Glutamatergic neuron (in vitro differentiated cells): ENCODE data around the gene SDC3. TPM values are rescaled to one million over a fixed set of nuclear protein-coding genes. Genes with fewer than 3 reads are reported as not detected.

ENCODE experiments used
- DNase-seq: peaks from one replicate; pipeline ENCODE4 v3.0.0; 2022
- H3K27ac Mint-ChIP-seq: one replicate; pipeline ENCODE4 v1.8.0; 2020; ENCODE audit warnings: mild to moderate bottlenecking, mixed read lengths, inconsistent platforms; ENCODE audit not compliant: unreplicated experiment
- H3K27me3 Mint-ChIP-seq: one replicate; pipeline ENCODE4 v1.8.0; 2020; ENCODE audit warnings: mild to moderate bottlenecking, moderate library complexity, mixed read lengths, inconsistent platforms; ENCODE audit not compliant: unreplicated experiment
- H3K36me3 Mint-ChIP-seq: one replicate; pipeline ENCODE4 v1.8.0; 2020; ENCODE audit warnings: mild to moderate bottlenecking, mixed read lengths, inconsistent platforms; ENCODE audit not compliant: unreplicated experiment
- H3K4me1 Mint-ChIP-seq: one replicate; pipeline ENCODE4 v1.8.0; 2020; ENCODE audit warnings: mild to moderate bottlenecking, low read depth, mixed read lengths, inconsistent platforms; ENCODE audit not compliant: unreplicated experiment
- H3K4me3 Mint-ChIP-seq: one replicate; pipeline ENCODE4 v1.8.0; 2020; ENCODE audit warnings: mild to moderate bottlenecking, mixed read lengths, inconsistent platforms; ENCODE audit not compliant: unreplicated experiment
- H3K9me3 Mint-ChIP-seq: one replicate; pipeline ENCODE4 v1.8.0; 2020; ENCODE audit warnings: mild to moderate bottlenecking, moderate library complexity, mixed read lengths, inconsistent platforms; ENCODE audit not compliant: unreplicated experiment
- CTCF ChIP-seq: fragments of 200-600 bp; sonication (generic); IDR thresholded peaks from one replicate; pipeline ENCODE4 v1.5.0; 2021; ENCODE audit not compliant: partially characterized antibody, unreplicated experiment
- total RNA-seq: library from RNA; stranded (reverse); fragmentation: NEBNext Ultra II Directional; extraction: Animal tissue kit (Norgen Biotek cat#: 25700); gene quantifications from one replicate; pipeline ENCODE4 v1.2.1, GENCODE V29; 2021; ENCODE audit not compliant: unreplicated experiment

The SDC3 gene
- total RNA-seq, 1 donor from 2014 or later, result 41.7 TPM

GRCh38 chr1:30928171-30928570, 19.6 kb upstream of the SDC3 start:
- TF ChIP-seq CTCF, result no peak
- Mint-ChIP-seq H3K4me1 (peaks cover 14% of the 10 kb centered on the region), H3K36me3 (no peaks in the 10 kb centered on the region), H3K9me3 (no peaks in the 10 kb centered on the region), H3K27me3 (peaks cover 4% of the 10 kb centered on the region), H3K4me3 (no peak overlapping the region), H3K27ac (no peak overlapping the region)
- DNase-seq, result no peak

- no peaks in the 10 kb centered on the region for H3K9me3 Mint-ChIP-seq
- H3K4me1 Mint-ChIP-seq, result peaks cover 11% of the 10 kb centered on the region
- no peaks in the 10 kb centered on the region for H3K36me3 Mint-ChIP-seq
- DNase-seq, result no peak
- H3K4me3 Mint-ChIP-seq, result no peak overlapping the region
- TF ChIP-seq CTCF, result no peak
- no peak overlapping the region for H3K27ac Mint-ChIP-seq
- peaks cover 4% of the 10 kb centered on the region for H3K27me3 Mint-ChIP-seq
Measured at GRCh38 chr1:30927448-30927847, 18.9 kb upstream of the SDC3 start.

- peaks cover 1% of the 10 kb centered on the region for H3K27me3 Mint-ChIP-seq
- no peak for TF ChIP-seq CTCF
- H3K27ac Mint-ChIP-seq, result no peak overlapping the region
- DNase-seq, result no peak
- H3K36me3 Mint-ChIP-seq, result no peaks in the 10 kb centered on the region
- H3K4me3 Mint-ChIP-seq, result no peak overlapping the region
- H3K9me3 Mint-ChIP-seq, result no peaks in the 10 kb centered on the region
- H3K4me1 Mint-ChIP-seq, result no peaks in the 10 kb centered on the region
Measured at GRCh38 chr1:30923597-30923996, 15.0 kb upstream of the SDC3 start.

- no peak for TF ChIP-seq CTCF
- Mint-ChIP-seq H3K36me3 (no peaks in the 10 kb centered on the region), H3K27ac (no peak overlapping the region), H3K4me3 (no peak overlapping the region), H3K4me1 (no peaks in the 10 kb centered on the region), H3K9me3 (no peaks in the 10 kb centered on the region), H3K27me3 (peaks cover 1% of the 10 kb centered on the region)
- no peak for DNase-seq
Measured at GRCh38 chr1:30920827-30921226, 12.3 kb upstream of the SDC3 start.

- H3K36me3 Mint-ChIP-seq, result no peaks in the 10 kb centered on the region
- no peak overlapping the region for H3K27ac Mint-ChIP-seq
- no peaks in the 10 kb centered on the region for H3K4me1 Mint-ChIP-seq
Measured at GRCh38 chr1:30919025-30919881, 10.7 kb upstream of the SDC3 start.

More at GRCh38 chr1:30919025-30919881, 10.7 kb upstream of the SDC3 start:
- Mint-ChIP-seq H3K27me3 (peaks cover 1% of the 10 kb centered on the region), H3K4me3 (no peak overlapping the region), H3K9me3 (no peaks in the 10 kb centered on the region)
- TF ChIP-seq CTCF, result no peak
- DNase-seq, result no peak
